ENCODE measurements around the gene TET1.
"Not testable (repeated sequence)": the region's sequence is repeated elsewhere in the genome, so short reads cannot be mapped to it uniquely, and the experiment has no call there.

Gene TET1

GRCh38 chr10:68725016-68725415 is 164.9 kb downstream of the TET1 start:
- peak overlapping the region; percentile 54 for H3K27ac Mint-ChIP-seq
- peaks cover 10% of the 10 kb centered on the region for H3K4me1 Mint-ChIP-seq (ENCODE audit: low read depth)
- intact Hi-C loops (cut with micrococcal nuclease): no loop called here
- H3K9me3 Mint-ChIP-seq: no peaks in the 10 kb centered on the region
- peaks cover 86% of the 10 kb centered on the region for H3K36me3 Mint-ChIP-seq (ENCODE audit: low read depth)
- no peaks in the 10 kb centered on the region for H3K27me3 Mint-ChIP-seq
- no peak overlapping the region for H3K4me3 Mint-ChIP-seq

GRCh38 chr10:68727146-68727545 is 167.0 kb downstream of the TET1 start:
- Mint-ChIP-seq H3K4me1 (ENCODE audit: low read depth) (peaks cover 7% of the 10 kb centered on the region), H3K27me3 (no peaks in the 10 kb centered on the region), H3K4me3 (no peak overlapping the region), H3K9me3 (no peaks in the 10 kb centered on the region), H3K36me3 (ENCODE audit: low read depth) (peaks cover 95% of the 10 kb centered on the region), H3K27ac (no peak overlapping the region)
- intact Hi-C loops (cut with micrococcal nuclease): no loop called here

- Mint-ChIP-seq H3K4me1 (ENCODE audit: low read depth) (no peaks in the 10 kb centered on the region), H3K4me3 (no peak overlapping the region), H3K27me3 (no peaks in the 10 kb centered on the region), H3K36me3 (ENCODE audit: low read depth) (peaks cover 96% of the 10 kb centered on the region), H3K27ac (no peak overlapping the region), H3K9me3 (no peaks in the 10 kb centered on the region)
- intact Hi-C loops (cut with micrococcal nuclease): no loop called here
Measured at GRCh38 chr10:68732651-68733050, 172.5 kb downstream of the TET1 start.

GRCh38 chr10:68734349-68734748 is 174.2 kb downstream of the TET1 start:
- Mint-ChIP-seq H3K4me1 (ENCODE audit: low read depth) (no peaks in the 10 kb centered on the region), H3K36me3 (ENCODE audit: low read depth) (peaks cover 95% of the 10 kb centered on the region), H3K9me3 (no peaks in the 10 kb centered on the region), H3K4me3 (no peak overlapping the region), H3K27ac (no peak overlapping the region), H3K27me3 (no peaks in the 10 kb centered on the region)
- intact Hi-C loops (cut with micrococcal nuclease): no loop called here

GRCh38 chr10:68735119-68735518 is 175.0 kb downstream of the TET1 start:
- Mint-ChIP-seq H3K36me3 (ENCODE audit: low read depth) (peaks cover 95% of the 10 kb centered on the region), H3K4me3 (no peak overlapping the region), H3K27me3 (no peaks in the 10 kb centered on the region), H3K9me3 (no peaks in the 10 kb centered on the region), H3K4me1 (ENCODE audit: low read depth) (no peaks in the 10 kb centered on the region), H3K27ac (no peak overlapping the region)
- intact Hi-C loops (cut with micrococcal nuclease): no loop called here

- H3K27ac Mint-ChIP-seq; H3K4me3 Mint-ChIP-seq; intact Hi-C loops (cut with micrococcal nuclease); H3K27me3 Mint-ChIP-seq; H3K9me3 Mint-ChIP-seq; H3K4me1 Mint-ChIP-seq (ENCODE audit: low read depth): not testable (repeated sequence)
- H3K36me3 Mint-ChIP-seq (ENCODE audit: low read depth): peaks cover 89% of the 10 kb centered on the region
Measured at GRCh38 chr10:68735739-68736138, 175.6 kb downstream of the TET1 start.

- intact Hi-C loops (cut with micrococcal nuclease); H3K4me3 Mint-ChIP-seq; H3K27me3 Mint-ChIP-seq; H3K9me3 Mint-ChIP-seq; H3K27ac Mint-ChIP-seq; H3K4me1 Mint-ChIP-seq (ENCODE audit: low read depth): not testable (repeated sequence)
- peaks cover 82% of the 10 kb centered on the region for H3K36me3 Mint-ChIP-seq (ENCODE audit: low read depth)
Measured at GRCh38 chr10:68740676-68741075, 180.5 kb downstream of the TET1 start.

GRCh38 chr10:68742397-68742796 is 182.3 kb downstream of the TET1 start:
- no peaks in the 10 kb centered on the region for H3K4me1 Mint-ChIP-seq (ENCODE audit: low read depth)
- H3K9me3 Mint-ChIP-seq: no peaks in the 10 kb centered on the region
- no peaks in the 10 kb centered on the region for H3K27me3 Mint-ChIP-seq
- intact Hi-C loops (cut with micrococcal nuclease): no loop called here
- H3K27ac Mint-ChIP-seq: no peak overlapping the region
- no peak overlapping the region for H3K4me3 Mint-ChIP-seq
- H3K36me3 Mint-ChIP-seq (ENCODE audit: low read depth): peaks cover 79% of the 10 kb centered on the region

All from dendritic cell treated with granulocyte-macrophage colony-stimulating factor and Interleukin-4, amounts not matched to agents 40 ng/mL and 50 ng/mL, for 4 days (primary cell).